GM06990 (cell line): ENCODE measurements around the gene ACSBG1.

Experiments used
- DNase-seq: peaks from one replicate; pipeline ENCODE4 v3.0.0-alpha.2; 2011; ENCODE audit not compliant: insufficient read length; ENCODE audit errors: extremely low read depth
- H3K27me3 ChIP-seq: replicated peaks from 2 replicates; pipeline ENCODE4 v1.6.0; 2011; ENCODE audit warnings: low read length; ENCODE audit not compliant: control insufficient read depth, insufficient read depth
- H3K36me3 ChIP-seq: 2 replicates; pipeline ENCODE4 v1.5.1; 2011; ENCODE audit warnings: low read length; ENCODE audit not compliant: control insufficient read depth, insufficient read depth
- H3K4me3 ChIP-seq: replicated peaks from 2 replicates; pipeline ENCODE4 v1.5.1; 2011; ENCODE audit warnings: low read depth, mild to moderate bottlenecking, control low read depth, low read length
- CTCF ChIP-seq: IDR thresholded peaks from 2 replicates; pipeline ENCODE4 v1.5.1; 2011; ENCODE audit warnings: low read length, control low read depth, mild to moderate bottlenecking, inconsistent platforms; ENCODE audit not compliant: insufficient read depth, poor library complexity, severe bottlenecking

ACSBG1 gene

GRCh38 chr15:78130466-78131294 lies 103.7 kb downstream of the ACSBG1 start:
- DNase-seq, result no peak
- H3K4me3 ChIP-seq, result peak overlapping the region; percentile 87
- no peaks in the 10 kb centered on the region; the same call in 1 of the 2 replicates for H3K27me3 ChIP-seq
- TF ChIP-seq CTCF, result no peak
- H3K36me3 ChIP-seq, result no peaks in the 10 kb centered on the region

DNA sequence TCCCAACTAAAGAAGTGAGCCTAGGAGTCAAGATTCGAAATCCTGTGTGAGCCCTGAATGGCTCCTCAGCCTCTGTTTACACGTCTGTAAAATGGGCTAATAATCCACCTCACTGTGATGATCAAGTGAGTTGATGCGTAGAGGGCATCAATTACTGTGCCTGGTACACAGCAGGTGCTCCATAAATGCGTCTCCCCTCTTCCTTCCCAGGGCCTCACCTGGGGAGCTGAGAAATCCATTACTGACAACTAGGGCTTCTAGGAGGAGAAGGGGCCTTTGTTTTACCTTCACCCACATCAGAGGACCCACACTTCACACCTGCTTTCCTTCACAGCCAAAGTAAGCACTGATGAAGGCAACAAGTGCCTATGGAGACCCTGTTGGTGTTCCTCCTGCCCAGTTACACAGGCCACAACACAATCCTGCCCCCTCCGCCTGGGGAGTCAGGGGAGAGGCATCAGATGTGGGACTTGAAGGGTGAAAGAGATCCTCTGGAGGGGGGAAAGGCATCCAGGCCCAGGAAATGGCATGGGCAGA lies 104.5 kb downstream of the ACSBG1 start:
- no peak for DNase-seq
- no peak overlapping the region for H3K4me3 ChIP-seq
- no peaks in the 10 kb centered on the region; the same call in 1 of the 2 replicates for H3K27me3 ChIP-seq
- TF ChIP-seq CTCF, result no peak
- H3K36me3 ChIP-seq, result no peaks in the 10 kb centered on the region

DNA sequence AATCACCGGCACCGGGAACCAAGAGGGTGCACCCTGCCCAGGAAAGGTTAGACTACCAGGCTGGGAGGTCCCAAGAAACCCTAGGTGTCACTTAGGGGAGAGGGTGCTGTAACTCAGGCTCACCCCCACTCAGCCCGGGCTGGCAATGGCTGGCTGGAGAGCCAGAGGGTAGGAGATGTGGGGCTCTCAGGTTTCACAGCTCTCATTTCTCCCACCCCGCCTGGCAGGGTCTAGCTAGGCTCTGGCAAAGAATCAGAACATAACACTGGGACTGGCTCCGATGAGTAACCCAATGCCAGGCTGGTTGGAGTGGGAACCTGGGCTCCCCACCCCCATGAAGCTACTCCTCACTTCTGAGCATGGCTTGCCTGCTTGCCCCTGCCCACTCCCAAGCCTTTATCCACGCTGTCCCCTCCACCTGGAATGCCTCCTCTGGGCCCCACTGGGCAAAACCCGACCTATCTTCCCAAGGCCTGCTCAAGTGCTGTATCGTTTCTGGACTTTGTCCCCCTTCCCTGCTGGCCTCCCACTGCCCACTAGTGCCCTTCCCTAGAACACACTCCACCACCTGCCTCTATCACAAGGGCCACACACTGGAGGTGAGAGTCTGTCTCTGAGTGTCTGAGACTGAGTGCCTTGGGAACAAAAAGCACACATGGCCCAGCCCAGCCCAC lies 105.2 kb downstream of the ACSBG1 start:
- no peak for DNase-seq
- Histone ChIP-seq H3K27me3 (no peaks in the 10 kb centered on the region; the same call in 1 of the 2 replicates), H3K4me3 (no peak overlapping the region), H3K36me3 (no peaks in the 10 kb centered on the region)
- TF ChIP-seq CTCF, result no peak

DNA sequence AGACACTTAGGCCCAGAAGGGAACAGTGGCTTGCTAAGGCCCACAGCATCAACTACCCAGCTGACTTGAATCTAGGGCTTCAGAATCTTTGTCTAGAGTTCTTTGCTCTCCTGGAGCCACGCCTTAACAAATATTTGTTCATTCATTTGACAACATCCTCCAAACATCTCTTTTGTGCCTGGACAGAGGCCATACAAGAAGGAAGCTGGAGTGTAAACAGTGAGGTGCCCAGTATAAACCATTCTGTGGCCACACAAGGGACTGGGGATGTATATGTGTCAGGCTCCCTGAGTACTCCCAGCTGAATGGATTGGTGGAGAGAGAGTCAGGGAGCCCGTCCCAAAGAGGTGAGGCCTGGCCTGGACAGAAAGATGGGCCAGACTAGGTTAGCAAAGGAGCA lies 106.5 kb downstream of the ACSBG1 start:
- no peak for TF ChIP-seq CTCF
- DNase-seq, result no peak
- no peaks in the 10 kb centered on the region; the same call in 1 of the 2 replicates for H3K27me3 ChIP-seq
- H3K36me3 ChIP-seq, result no peaks in the 10 kb centered on the region
- H3K4me3 ChIP-seq, result no peak overlapping the region

GRCh38 chr15:78125267-78125666 lies 109.1 kb downstream of the ACSBG1 start:
- no peak for TF ChIP-seq CTCF
- DNase-seq, result no peak
- Histone ChIP-seq H3K27me3 (no peaks in the 10 kb centered on the region; the same call in 1 of the 2 replicates), H3K4me3 (no peak overlapping the region), H3K36me3 (no peaks in the 10 kb centered on the region)
